Natural killer cell treated with Interleukin-12 subunit alpha and Interleukin-12 subunit beta and Interleukin-15 and Interleukin-18, amount 100 ng/mL, for 72 hours (primary cell): ENCODE measurements around the gene CTAG1B. TPM values are rescaled to one million over a fixed set of nuclear protein-coding genes. Genes with fewer than 3 reads are reported as not detected.
"Not testable (repeated sequence)": the region's sequence is repeated elsewhere in the genome, so short reads cannot be mapped to it uniquely, and the experiment has no call there.

Experiments used
- ATAC-seq, 2 donors: fragments of 150-1000 bp; cut with Tn5 transposase in 1 of 2; sonication (Bioruptor Pico), chemical (Tn5 transposase) in 1 of 2; 2 replicates each; pipeline ENCODE4 v1.10.0; 2021
- DNase-seq: peaks from one replicate; pipeline ENCODE4 v3.0.0; 2022; ENCODE audit warnings: low spot score
- H3K27ac Mint-ChIP-seq, 2 donors: 1 replicate in 1 of 2; 2 replicates in 1 of 2; pipeline ENCODE4 v1.8.0; 2022; ENCODE audit warnings: mixed read lengths in 2 of 2, mild to moderate bottlenecking in 1 of 2, moderate library complexity in 1 of 2
- H3K27me3 Mint-ChIP-seq, 2 donors: 1 replicate in 1 of 2; 2 replicates in 1 of 2; pipeline ENCODE4 v1.8.0; 2022; ENCODE audit warnings: mixed read lengths in 2 of 2
- H3K36me3 Mint-ChIP-seq: one replicate; pipeline ENCODE4 v1.8.0; 2022; ENCODE audit warnings: mixed read lengths
- H3K4me1 Mint-ChIP-seq, 2 donors: 1 replicate in 1 of 2; 2 replicates in 1 of 2; pipeline ENCODE4 v1.8.0; 2022; ENCODE audit warnings: low read depth in 2 of 2, mixed read lengths in 2 of 2, mild to moderate bottlenecking in 1 of 2
- H3K4me3 Mint-ChIP-seq: one replicate; pipeline ENCODE4 v1.8.0; 2022; ENCODE audit warnings: mixed read lengths
- H3K9me3 Mint-ChIP-seq: 2 replicates; pipeline ENCODE4 v1.8.0; 2022; ENCODE audit warnings: mixed read lengths
- total RNA-seq, 2 donors: library from RNA; stranded (reverse); gene quantifications; one replicate each; pipeline ENCODE4 v1.2.3, GENCODE V29; 2022

CTAG1B gene
- total RNA-seq, 2 donors from 2014 or later, result not detected

DNA sequence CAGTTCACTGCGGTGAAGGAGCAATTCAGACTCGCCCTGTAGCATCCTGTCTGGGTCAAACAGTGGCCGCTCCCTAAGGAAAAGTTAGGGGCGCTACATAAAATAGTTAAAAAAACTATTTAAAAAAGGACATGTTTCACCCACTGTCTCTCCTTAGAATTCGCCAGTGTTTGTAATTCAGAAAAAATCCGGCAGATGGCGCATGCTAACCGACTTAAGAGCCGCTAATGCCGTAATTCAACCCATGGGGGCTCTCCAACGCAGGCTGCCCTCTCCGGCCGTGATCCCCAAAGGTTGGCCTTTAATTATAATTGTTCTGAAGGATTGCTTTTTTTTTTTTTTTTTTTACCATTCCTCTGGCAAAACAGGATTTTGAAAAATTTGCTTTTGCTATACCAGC is 28.7 kb downstream of the CTAG1B start:
- DNase-seq, H3K27me3 Mint-ChIP-seq, H3K4me1 Mint-ChIP-seq, H3K4me3 Mint-ChIP-seq, H3K9me3 Mint-ChIP-seq, H3K36me3 Mint-ChIP-seq, ATAC-seq, H3K27ac Mint-ChIP-seq: not testable (repeated sequence)

DNA sequence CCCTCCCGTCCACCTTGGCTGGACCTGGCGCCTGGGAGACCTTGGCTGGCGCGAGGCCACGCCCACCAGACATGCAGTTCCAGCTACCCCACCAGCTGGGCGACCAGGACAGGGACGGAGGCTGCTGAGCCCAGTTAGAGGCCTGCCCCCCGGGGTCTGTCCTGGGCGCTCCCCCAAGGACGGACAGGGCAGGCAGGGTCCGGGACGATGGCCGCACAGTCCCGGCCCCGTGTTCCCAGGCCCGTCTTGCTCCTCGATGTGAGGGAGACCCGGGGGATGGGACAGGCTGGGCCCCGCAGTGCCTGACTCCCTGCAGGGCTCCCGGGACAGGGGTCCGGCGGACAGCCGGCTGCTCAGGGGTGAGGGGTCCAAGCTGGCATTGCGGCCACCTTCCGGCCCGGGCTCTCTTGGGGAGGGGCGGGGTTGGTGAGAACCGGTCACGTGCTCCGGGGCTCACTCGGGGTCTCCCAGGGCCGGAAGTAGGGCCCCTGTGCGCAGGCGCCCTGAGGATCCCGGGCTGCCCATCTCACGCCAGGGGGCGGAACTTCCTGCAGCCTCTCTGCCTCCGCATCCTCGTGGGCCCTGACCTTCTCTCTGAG is 34.4 kb downstream of the CTAG1B start, which contains the start of gene CTAG1A:
Gene CTAG1A, plus strand, starts transcription at position 549 of the 599 bp plus-strand sequence. CDS start 74 bp downstream, outside the sequence.
- H3K27me3 Mint-ChIP-seq, H3K9me3 Mint-ChIP-seq, H3K4me1 Mint-ChIP-seq, H3K27ac Mint-ChIP-seq, H3K4me3 Mint-ChIP-seq, DNase-seq, H3K36me3 Mint-ChIP-seq: not testable (repeated sequence)
- ATAC-seq, result peak in 1 of 2 donors; percentile 45

- H3K27me3 Mint-ChIP-seq, ATAC-seq, DNase-seq, H3K4me3 Mint-ChIP-seq, H3K4me1 Mint-ChIP-seq, H3K27ac Mint-ChIP-seq, H3K9me3 Mint-ChIP-seq, H3K36me3 Mint-ChIP-seq: not testable (repeated sequence)
Measured at GRCh38 chrX:154582994-154583393, 36.1 kb downstream of the CTAG1B start.

DNA sequence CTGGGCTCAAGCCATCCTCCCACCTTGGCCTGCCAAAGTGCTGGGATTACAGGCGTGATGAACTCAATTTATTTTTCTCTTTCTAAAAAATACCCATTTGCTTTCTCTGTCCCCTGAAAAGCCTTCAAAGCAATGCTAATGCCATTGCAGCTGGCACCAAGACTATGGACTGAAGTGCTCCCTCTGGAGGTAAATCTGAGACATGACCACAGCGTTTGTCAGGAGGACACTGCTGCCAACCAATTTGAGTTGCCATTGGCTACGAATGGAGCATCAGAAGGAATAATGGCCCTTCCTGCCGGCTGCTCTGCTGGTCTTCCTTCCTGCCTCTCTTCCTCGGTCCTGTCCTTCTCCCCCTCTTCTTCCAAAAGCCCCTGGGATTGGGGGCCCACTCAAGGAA is 44.0 kb downstream of the CTAG1B start:
- ATAC-seq, result peak in 1 of 2 donors; percentile 65
- H3K36me3 Mint-ChIP-seq, H3K9me3 Mint-ChIP-seq, H3K27ac Mint-ChIP-seq, H3K4me3 Mint-ChIP-seq, H3K27me3 Mint-ChIP-seq, H3K4me1 Mint-ChIP-seq, DNase-seq: not testable (repeated sequence)

- DNase-seq, H3K4me3 Mint-ChIP-seq, H3K9me3 Mint-ChIP-seq, H3K27ac Mint-ChIP-seq, H3K36me3 Mint-ChIP-seq, H3K4me1 Mint-ChIP-seq, H3K27me3 Mint-ChIP-seq, ATAC-seq: not testable (repeated sequence)
Measured at GRCh38 chrX:154573061-154573460, 46.0 kb downstream of the CTAG1B start.

DNA sequence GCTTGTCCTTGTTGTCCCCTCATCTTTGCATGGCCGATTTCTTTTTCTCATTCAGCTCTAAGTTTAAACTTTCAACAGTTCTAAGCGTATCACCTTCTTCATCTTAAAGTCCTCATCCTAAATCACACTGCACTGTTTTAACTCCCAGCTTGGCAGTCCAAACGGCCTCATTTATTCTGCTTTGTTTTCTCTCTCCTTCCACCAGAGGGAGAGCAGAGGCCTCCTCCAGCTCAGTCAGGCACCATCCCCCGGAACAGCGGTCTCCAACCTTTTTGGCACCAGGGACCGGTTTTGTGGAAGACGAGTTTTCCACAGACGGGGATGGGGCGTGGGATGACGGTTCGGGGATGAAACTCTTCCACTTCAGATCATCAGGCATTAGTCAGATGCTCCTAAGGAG is 48.7 kb downstream of the CTAG1B start:
- not testable (repeated sequence) for H3K4me1 Mint-ChIP-seq, H3K9me3 Mint-ChIP-seq, ATAC-seq

More for the DNA sequence above, 48.7 kb downstream of the CTAG1B start:
- not testable (repeated sequence) for H3K27me3 Mint-ChIP-seq, H3K4me3 Mint-ChIP-seq, H3K27ac Mint-ChIP-seq, H3K36me3 Mint-ChIP-seq, DNase-seq

Other genes starting within 250 kb of the CTAG1B start
- 100 to 1,000 TPM; 574 to 727 TPM for gene FLNA, start 244.6 kb downstream of the CTAG1B start, total RNA-seq
- gene EMD, start 240.0 kb downstream of the CTAG1B start, total RNA-seq, result 10 to 100 TPM; 49.2 to 61.9 TPM
- 1,000 to 10,000 TPM; 1,953 to 2,194 TPM for gene RPL10, start 220.9 kb downstream of the CTAG1B start, total RNA-seq
- gene DNASE1L1, start 210.0 kb downstream of the CTAG1B start, total RNA-seq, result 10 to 100 TPM; 12.4 to 14.6 TPM
- 10 to 100 TPM; 47.4 to 73.7 TPM for gene TAFAZZIN, start 207.7 kb downstream of the CTAG1B start, total RNA-seq
- gene ATP6AP1, start 190.6 kb downstream of the CTAG1B start, total RNA-seq, result 100 to 1,000 TPM in 1 of 2 donors, 10 to 100 TPM in 1; 46.7 to 106 TPM
- 100 to 1,000 TPM; 157 to 187 TPM for gene GDI1, start 182.1 kb downstream of the CTAG1B start, total RNA-seq
- gene FAM50A, start 175.1 kb downstream of the CTAG1B start, total RNA-seq, result 100 to 1,000 TPM in 1 of 2 donors, 10 to 100 TPM in 1; 75.2 to 108 TPM
- 10 to 100 TPM; 52.4 to 61.3 TPM for gene PLXNA3, start 161.0 kb downstream of the CTAG1B start, total RNA-seq
- gene LAGE3, start 140.0 kb downstream of the CTAG1B start, total RNA-seq, result 10 to 100 TPM; 29.4 to 48.5 TPM
- gene UBL4A, start 132.7 kb downstream of the CTAG1B start, total RNA-seq, result 10 to 100 TPM; 39.6 to 65.6 TPM
- 10 to 100 TPM; 22.1 to 30.7 TPM for gene SLC10A3, start 128.7 kb downstream of the CTAG1B start, total RNA-seq
- gene FAM3A, start 103.0 kb downstream of the CTAG1B start, total RNA-seq, result 10 to 100 TPM; 28.5 to 41.1 TPM
- 100 to 1,000 TPM; 115 to 227 TPM for gene G6PD, start 72.4 kb downstream of the CTAG1B start, total RNA-seq
- gene IKBKG, start 71.7 kb downstream of the CTAG1B start, total RNA-seq, result 10 to 100 TPM; 55.6 to 61.1 TPM
- gene CTAG1A, start 34.1 kb downstream of the CTAG1B start, total RNA-seq, result not detected
- not detected for gene CTAG2, start 34.3 kb upstream of the CTAG1B start, total RNA-seq
- gene GAB3, start 131.8 kb upstream of the CTAG1B start, total RNA-seq, result 10 to 100 TPM; 20.3 to 28.3 TPM
- gene DKC1, start 143.6 kb upstream of the CTAG1B start, total RNA-seq, result 100 to 1,000 TPM in 1 of 2 donors, 10 to 100 TPM in 1; 91.6 to 173 TPM
- gene MPP1, start 186.2 kb upstream of the CTAG1B start, total RNA-seq, result 10 to 100 TPM; 21.0 to 26.6 TPM
- not detected for gene SMIM9, start 215.4 kb upstream of the CTAG1B start, total RNA-seq